HG03066 (cell line): ENCODE data around the gene THOP1.

Source experiments
- ATAC-seq: cut with Tn5 transposase; IDR thresholded peaks from one replicate; pipeline ENCODE4 v1.9.1; 2021; ENCODE audit warnings: low read depth; ENCODE audit not compliant: unreplicated experiment

Gene THOP1

DNA sequence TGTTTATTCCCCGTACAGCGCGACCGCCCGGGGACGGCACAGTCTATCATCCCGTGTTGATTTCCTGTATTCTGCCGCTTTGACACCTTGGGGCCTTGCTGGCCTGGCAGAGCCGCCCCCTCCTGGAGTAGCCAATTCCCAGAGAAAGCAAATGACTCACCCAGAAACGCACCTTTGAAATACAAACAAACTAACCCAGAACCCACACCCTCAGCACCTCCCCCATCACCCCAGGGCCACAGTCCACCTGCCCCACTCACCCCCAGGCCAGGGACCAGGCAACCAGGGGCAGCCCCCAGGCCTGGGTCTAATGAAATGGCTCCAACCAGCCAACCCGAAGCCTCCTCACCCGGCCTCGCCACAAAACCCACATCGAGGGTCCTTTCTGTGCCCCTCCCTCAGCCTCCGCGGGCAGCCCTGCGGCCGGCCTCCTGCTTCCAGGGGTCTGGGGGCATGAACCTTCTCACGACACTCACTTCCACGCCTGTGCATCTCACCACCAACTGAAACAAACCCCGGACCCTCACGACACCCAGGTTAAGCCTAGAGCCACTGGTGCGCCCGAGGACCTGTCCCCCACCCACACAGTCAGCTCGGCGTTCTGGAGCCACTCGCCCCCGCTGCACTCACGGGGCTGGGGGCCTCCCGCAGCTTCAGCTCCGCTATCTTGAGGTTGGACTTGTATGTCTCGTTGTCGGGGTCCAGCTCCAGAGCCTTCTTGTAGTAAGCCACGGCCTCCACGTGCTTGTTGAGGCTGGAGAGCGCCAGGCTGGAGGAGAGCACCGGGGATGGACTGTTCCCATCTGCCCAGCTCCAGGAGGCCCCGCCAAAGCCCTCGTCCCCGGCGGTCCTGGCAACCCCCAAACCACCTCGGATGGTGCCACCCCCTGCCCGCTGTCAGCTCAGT lies 23.2 kb upstream of the THOP1 start:
- no peak for ATAC-seq

DNA sequence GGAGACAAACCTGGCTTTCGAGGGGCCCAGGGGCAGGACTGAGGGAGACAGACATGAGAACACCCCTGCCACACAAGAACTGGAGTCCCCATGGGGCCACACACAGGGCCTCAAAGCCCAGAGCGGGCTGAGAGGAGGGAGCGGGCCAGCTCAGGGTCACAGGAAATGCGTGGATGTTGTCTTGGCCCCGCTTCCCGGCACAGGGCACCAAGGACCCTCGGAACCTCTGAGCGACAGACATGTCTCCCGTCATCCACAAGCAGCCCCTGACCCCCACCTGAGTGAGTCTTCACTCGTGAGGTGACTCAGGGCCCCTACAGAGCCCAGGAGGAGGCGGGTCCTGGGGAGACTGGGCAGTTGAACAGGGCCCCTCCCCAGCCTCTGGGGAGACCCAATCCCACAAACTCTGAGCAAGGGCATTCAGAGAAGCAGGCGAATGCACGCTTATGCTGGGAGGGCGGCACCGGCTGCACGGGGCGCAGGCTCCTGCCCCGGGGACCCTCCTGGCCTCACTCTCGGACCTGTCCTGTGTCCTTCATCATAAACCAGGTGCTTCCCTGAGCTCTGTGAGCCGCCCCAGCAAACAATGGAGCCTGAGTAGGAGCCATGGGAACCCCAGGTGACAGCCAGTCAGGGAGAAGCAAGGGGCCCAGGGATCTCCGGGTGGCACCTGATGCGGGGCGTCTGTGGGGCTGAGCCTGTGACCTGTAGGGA lies 22.4 kb upstream of the THOP1 start:
- no peak for ATAC-seq

DNA sequence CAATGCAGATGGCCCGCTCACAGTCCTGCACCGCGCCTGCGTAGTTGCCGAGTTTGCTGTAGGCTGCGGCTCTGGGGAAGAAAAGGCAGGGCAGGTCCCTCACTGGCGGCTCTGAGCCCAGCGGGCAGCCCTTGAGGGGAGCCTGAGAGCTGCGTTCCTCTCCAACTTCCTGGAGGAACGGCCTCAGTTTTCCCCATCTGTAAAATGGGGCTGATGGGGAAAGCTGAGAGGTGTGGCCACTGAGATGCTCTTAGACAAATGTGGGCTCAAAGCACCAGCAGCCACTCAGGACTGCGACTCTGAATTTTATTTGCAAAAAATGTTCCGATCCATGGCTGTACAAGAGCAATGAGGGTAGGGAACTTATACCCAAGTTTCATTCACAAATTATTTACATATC lies 21.6 kb upstream of the THOP1 start:
- ATAC-seq: no peak

DNA sequence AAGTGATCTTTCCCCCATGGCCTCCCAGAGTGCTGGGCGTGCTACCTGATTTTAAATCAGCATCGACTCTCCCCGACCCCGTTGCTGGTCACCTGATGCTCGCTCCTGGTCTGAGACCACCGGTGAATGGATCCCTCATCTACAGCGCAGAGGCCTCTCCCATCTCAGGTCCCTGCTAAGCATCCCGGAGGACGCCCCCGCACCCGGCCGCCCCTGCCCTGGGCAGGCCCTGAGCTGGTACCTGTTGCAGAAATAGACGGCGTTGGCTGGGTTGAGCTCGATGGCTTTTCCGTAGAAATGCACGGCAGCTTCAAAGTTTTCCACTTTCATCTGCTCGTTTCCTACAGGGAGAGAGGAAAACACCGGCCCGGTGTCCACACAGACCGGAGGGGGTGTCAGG lies 20.4 kb upstream of the THOP1 start:
- ATAC-seq: no peak

DNA sequence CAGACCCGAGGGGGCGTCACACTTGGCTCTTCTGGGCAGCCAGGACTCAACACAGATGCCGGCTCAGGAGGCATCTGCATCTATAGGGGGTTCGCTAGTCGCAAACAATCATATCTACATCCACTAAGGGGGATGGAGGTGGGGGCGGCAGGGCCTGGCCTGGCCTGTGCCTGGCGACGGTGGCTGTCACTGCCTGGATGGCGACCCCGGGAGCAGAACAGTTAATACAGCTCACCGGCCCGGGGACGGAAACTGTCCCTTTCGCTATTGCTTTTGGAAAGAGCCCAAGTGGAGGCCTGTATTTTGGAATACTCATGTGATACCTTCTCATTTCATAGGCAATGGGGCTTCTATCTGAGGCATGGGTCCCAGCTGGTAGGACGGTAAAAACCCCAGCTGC lies 19.9 kb upstream of the THOP1 start:
- ATAC-seq: no peak

DNA sequence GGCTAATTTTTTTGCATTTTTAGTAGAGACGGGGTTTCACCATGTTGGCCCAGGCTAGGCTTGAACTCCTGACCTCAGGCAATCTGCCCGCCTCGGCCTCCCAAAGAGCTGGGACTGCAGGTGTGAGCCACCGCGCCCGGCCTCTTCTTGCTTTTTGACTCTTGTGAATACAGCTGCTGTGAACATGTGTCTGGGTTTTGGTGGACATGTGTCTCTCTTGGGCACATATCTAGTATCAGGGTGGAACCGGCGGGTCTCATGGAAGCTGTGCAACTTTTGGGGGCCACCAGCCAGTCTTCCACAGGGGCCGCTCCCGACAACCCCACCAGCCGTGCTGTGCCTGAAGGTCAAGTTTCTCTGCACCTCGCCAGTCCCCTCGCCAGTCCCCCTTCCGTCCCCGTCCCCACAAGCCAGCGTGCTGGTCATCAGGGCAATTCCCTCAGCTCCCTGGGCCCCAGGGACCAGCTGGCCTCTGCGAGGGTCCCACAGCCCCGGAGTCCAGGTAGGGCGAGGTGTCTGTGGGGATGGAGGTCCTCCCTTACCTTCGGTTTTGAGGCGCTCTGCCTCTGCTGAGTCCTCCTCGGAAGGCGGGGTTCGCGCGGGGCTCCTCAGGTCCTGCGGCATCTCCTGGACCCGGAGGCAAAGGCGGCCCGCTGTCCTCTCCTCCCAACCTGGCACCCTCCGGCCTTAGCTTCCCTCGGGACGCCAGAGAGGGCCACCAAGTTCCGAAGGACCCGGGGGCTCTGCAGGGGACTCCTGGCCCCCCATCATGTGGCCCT lies 18.5 kb upstream of the THOP1 start:
- ATAC-seq: no peak

DNA sequence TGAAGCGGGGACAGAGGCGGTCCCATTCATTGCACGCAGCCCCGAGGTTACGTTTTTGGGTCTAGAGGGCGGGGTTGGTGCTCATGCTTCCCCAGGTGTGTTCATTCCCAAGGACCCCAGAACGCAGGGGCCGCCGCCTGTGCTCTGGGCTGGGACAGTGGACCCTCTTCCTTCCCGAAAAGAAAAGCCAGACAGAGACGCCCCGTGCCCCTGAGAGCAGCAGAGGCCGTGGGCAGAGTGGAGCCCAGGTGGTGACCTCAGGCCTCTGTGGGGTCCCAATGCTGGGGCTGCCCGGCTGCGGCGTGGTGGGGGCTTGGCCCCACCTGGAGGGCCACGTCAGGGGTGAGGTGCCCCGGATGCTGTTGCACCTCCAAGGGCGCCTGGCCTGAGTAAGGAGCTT lies 17.6 kb upstream of the THOP1 start:
- ATAC-seq: no peak

DNA sequence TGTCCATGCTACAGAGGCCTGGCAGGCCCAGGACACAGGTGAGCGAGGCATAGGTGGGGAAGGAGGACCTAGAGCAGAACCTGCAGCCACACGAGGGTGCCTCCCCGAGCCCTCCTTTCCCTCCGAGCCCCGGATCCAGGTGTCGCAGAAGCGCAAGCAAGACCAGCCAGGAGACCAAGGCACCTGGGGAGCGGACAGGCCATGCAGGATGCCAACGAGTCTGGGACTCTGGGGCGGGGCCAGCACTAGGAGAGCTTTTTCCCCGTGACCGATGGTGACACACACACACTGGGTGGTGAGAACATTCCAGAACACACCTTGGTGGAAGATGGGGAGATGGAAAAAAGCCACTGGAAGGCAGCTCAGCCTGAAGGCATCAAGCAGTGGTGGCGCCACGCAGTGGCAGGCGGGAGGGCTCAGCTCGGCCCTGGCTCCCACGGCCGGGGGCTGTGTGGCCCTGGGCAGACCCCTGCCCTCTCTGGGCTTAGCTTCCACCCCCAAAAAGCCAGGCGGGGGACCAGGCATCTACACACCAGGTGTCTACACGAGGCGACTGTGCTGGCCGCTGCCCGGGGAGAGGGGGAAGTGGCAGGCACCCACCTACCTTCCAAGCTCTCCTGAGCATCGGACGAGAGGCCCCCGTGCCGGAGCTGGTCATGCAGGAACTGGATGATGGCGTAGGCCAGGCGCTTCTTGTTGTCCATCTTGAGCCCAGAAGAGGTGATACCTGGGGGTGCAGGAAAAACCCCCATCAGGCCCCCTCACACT lies 16.8 kb upstream of the THOP1 start:
- ATAC-seq: no peak

DNA sequence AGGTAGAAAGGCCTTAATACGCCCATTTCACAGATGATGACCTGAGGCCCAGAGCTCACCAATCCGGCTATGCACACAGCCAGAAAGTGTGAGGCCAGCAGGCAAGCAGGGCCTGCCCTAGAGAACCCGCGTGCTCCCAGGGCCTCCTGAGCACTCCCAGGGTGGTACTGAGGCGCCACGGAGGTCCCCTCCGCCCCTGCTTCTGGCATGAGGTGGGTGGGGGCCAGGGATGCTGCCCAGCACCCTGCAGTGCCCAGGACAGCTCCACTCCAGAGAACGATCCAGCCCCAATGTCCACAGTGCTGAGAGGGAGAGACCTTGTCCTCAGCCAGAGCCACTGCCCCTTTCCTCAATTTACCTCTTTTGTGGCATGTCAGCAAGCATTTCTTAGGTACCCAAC lies 16.1 kb upstream of the THOP1 start:
- no peak for ATAC-seq

DNA sequence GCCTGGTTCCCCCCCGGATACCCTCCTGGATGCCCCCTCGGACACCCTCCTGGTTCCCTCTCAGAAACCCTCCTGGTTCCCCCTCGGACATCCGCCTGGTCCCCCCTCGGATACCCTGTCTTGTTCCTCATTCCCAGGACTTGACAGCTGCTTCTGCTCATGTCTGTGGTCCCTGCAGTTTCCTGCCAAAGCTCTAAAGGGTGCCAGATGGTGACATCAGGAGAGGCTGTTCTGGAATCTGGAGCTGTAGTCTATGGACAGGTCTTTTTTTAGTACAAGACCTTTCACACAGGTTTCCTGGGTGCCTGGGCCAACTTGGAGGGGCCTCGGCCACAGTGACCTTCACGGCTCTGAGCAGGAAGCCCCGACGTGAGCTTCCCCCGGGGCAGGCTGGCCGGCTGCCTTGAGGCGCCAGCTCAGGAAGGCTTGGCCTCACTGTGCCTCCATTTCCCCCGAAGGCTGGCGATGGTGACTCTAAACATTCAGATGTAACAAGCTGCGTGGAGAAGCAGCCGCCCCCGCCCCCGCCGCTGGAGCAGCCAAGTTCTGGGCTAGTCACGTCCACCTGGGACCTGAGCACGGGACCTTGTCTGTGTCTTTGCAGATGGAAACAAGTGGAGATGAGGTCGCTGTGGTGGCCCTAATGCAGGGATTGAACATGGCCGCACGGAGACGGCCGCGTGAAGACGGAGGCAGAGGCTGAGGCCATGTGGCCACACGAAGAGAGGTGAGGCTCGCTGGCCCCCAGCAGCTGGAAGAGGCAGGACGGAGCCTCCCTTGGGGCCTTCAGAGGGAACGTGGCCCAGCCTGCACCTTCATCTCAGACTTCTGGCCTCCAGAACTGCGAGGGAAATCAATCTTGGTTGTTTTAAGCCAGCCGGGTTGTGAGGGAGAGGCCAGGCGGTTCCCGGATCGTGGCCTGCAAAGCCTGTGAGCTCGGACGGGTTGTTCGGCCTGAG lies 15.0 kb upstream of the THOP1 start:
- ATAC-seq: no peak

DNA sequence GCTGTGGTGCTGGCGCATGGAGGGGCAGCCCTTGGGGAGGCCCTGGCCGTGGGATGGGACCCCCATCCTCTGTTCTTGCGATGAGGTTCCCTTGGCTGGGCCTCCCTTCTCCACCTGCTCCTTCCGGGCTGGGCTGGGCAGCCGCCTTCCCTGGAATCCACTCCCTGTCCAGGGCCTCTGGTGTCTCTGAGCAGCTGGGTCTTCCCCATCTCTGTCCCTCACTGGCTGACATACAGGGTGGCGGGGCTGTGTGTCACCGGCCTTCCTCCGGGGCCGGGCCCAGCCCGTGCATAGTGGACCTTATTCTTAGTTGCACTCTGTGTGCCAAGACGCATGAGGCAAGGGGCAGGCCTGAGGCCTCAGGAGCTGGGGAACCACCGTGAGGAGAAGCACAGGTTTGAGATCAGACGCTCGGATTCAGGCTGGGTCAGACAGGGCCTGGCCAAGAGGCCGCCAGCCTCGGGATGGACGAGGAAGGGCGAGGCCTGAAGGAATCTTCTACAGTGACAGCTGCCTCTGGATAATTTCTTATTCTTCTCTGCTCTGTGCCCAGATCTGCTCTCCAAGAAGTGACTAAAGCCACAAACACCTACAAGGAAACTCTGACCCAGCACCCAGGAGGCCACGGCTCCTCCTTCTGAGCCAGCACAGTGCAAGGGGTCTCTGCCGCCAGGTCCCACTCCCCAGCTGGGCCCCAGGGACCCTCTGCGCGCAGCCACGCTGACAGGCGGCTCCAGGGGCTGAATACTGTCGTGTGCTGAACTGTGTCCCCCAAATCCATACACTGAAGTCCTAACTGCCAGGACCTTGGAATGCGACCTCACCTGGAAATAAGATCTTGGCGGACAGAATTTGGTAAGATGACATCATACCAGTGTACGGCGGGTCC lies 13.3 kb upstream of the THOP1 start:
- no peak for ATAC-seq

DNA sequence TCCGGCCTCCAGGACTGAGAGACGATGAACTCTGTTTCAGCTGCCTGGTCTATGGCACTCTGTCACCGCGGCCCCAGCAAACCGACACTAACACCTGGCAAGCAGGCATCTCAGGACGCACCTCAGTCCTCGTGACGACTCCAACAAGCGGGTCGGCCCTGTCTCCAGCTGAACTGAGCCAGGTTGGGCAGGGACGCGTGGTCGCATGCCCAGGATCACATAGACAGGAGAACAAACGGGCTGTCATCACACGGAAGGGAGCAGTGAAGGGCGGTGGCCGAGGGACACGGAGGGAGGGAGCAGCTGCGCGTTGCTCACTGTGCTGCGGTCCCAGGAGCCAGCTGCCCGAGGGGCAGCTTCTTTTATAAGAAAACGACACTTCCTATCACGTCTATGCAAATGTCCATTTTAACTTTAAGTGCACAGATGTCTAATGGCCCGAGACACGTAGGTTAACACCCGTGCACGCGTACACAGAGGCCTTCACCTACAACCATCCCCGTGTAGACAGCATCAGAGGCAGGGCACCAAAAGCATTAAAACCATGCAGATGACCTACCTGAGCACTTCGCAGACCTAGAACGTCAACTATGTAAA lies 11.1 kb upstream of the THOP1 start:
- ATAC-seq: no peak

DNA sequence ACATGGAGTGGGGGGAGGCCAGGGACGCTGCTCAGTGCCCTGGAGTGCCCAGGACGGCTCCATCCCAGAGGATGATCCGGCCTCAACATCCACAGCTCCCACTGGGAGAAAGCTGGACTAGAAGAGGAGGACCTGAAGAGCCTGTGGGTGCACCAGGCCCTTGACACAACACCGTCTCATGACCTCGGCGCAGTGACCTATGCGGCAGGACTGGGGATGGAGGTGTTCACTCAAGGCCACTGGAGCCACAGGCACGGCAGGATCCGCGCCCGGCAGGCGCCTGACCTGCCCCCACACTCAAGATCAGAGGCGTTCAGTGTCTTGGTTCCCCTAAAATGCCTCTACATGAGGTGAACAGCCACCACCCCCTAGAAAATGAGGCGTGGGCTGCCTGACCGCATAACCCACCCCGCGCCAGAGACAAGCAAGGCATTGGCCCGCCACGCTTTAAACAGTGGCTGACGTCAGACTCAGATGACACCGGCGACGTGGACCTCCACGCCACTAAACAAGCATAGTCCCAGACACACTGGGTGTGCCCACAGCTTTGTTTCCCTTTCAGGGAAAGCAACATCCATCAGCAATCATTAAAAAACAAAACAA lies 10.2 kb upstream of the THOP1 start:
- no peak for ATAC-seq

DNA sequence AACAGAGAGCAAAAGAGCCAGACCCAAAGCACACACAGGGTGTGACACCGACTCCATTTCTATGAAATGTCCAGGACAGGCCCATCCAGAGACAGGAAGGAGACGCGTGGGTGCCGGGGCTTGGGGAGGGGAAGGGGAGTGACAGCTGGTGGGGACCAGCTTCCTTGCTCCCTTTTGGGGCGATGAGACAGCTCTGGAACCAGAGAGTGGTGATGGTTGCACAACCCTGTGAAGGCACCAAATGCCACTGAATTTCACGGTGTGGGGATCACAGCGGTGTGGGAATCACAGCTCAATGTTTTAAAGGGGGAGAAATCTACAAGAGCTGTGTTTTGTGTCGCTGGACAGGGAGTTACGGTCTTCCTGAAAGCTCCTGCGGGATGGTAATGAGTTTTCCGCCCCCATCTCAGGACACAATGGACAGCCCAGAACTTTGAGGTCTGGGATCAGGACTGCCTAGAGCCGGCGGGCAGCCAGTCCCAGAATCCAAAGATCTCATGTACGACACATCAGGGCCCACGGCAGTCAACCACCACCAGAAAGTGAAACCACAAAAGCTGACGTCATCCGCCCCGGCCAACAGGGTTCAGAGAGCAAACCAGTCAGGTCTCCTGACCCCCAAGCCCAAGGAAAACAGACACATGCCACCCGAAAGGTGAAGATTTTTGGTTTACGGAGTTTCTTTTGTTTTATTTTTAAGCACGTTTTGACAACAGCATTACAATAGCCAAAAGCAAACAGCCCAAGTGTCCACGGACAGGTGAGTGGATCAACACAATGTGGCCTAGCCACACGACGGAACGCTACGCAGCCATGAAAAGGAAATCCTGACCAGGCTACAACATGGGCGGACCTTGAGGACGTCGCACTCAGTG lies 9.5 kb upstream of the THOP1 start:
- no peak for ATAC-seq

DNA sequence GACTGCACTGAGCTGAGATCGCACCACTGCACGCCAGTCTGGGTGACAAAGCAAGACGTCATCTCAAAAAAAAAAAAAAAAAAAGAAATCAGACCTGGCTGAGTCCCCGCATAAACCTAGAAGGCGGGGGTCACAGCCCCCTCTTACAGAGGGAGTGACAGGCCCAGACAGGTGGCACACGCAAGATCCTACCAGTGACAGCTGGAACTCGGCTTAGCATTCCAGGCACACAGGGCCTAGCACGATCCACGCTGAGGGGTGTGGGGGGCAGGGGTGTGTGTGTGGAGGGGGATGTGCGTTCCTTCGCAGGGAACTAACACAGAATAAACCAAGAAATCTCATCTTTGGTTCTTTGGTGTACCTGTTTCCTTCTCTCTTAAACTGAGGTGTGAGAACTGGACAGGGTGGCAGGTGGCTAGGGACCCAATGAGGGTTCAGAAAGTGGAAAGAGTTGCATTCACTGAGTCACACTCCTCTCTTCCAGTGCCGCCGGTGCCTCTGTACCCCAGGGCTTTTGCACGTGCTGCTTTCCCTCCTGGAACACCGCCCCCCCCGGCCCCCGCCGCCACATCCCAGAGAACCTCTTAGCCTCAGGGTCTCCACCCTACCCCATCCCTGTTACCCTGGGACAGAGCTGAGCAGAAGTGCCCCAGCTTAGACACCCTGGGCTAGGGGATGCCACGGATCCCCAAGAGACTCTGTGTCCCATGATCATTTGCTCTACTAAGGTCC lies 7.2 kb upstream of the THOP1 start:
- ATAC-seq: no peak

DNA sequence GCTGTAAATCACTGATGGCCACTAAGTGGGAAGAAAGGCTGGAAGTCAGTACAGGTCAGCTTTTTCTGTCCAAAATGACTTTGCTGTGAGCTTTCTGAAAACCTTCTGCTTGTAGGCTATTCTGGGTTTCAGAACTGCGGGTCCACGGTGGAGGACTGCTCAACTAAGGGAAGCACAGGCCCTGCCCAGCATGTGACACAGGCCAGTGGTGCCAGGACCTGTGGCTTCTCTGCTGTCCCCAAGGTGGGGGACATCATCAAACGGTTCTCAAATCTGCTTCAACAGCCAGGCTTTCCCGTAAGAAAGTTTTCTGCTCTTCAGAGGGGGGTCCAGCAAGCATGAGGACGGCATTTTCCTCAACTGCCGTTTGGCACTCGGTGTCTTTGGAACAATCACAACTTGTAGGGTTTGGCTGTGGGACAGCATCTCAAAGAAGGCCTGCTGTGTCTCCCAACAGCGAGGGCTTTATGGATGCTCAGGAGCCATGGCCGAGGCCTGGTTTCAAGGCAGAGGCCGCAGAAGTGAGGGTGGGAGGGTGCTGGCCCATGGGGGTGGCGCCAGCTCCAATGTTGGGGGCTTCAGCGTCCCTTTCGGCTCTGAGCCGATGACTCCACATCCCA lies 6.1 kb upstream of the THOP1 start:
- ATAC-seq: no peak
